ENCODE measurements around the gene ATP12A. TPM values are rescaled to one million over a fixed set of nuclear protein-coding genes. Genes with fewer than 3 reads are reported as not detected.
A peak's percentile ranks its signal among the peaks of the same experiment; 100 is the strongest.

The ATP12A gene
- polyA plus RNA-seq, 3 donors = not detected

DNA sequence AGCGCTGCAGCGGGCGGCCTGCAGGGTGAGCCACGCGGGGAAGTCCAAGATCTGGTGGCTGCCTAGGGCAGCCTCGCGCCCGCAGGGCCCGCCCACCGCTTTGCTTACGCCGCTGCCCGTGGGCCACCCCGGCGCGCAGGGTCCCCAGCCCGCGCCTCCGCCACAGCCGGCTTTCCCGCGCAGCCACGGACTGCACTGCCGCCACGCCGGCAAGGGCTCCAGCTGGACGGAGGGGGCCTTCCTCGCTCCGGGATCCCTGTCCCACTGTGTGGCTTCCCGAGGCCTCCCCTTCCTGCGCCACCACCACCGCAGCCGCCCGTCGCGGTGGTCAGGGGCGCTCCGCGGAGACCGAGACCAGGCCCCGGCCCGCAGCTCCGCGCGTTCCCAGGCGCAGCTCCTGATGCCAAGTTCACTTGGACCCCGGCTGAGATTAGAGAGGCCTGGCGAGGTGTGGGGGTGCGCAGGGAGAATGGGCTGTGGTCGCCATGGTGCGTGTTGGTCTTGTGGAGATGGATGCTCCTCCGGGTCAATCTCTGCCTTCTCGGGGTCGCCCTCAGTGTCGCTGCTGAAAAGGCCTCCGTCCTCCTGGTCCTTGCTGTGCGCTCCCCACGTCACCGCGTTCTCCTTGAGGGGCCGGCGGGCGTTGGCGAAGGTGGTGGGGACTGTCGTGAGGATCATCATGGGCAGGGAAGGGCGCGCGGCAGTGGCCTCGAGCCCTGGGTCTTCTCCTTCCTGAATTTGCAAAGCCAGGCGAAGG, 65.8 kb downstream of the ATP12A start:
- H3K27me3 ChIP-seq (ENCODE audit: control insufficient read depth in 2 of 2, insufficient read depth in 2 of 2, low read length in 2 of 2) = peaks cover 10 to 48% of the 10 kb centered on the region in 2 donors
- Mint-ChIP-seq H3K36me3 (no peaks in the 10 kb centered on the region), H3K4me3 (peak overlapping the region in 1 of 2 donors; percentile 85), H3K27me3 (ENCODE audit: low read depth in 3 of 3) (peaks cover 50 to 65% (median 55%) of the 10 kb centered on the region in 3 donors), H3K27ac (no peak overlapping the region), H3K9me3 (peaks cover 0 to 4% (median 0%) of the 10 kb centered on the region in 7 donors), H3K4me1 (peaks cover 12% of the 10 kb centered on the region)
- H3K36me3 ChIP-seq (replicated peaks in 1 of 2; ENCODE audit: control insufficient read depth in 1 of 2, insufficient read depth in 2 of 2, low read length in 2 of 2) = no peaks in the 10 kb centered on the region
- intact Hi-C loops (cut with micrococcal nuclease) = no loop called here
- no peak overlapping the region for H2AFZ ChIP-seq (ENCODE audit: insufficient read depth, low read depth, low read length, poor library complexity, severe bottlenecking)
- H3K79me2 ChIP-seq (ENCODE audit: insufficient read depth, low read length) = no peaks in the 10 kb centered on the region
- no peak overlapping the region for H3K9ac ChIP-seq (ENCODE audit: insufficient read depth, low read length, poor library complexity, severe bottlenecking)
- 1% methylated on average over 66 of the region's 70 CpGs for WGBS (ENCODE audit: insufficient coverage)
- TF ChIP-seq, protein P1, sequence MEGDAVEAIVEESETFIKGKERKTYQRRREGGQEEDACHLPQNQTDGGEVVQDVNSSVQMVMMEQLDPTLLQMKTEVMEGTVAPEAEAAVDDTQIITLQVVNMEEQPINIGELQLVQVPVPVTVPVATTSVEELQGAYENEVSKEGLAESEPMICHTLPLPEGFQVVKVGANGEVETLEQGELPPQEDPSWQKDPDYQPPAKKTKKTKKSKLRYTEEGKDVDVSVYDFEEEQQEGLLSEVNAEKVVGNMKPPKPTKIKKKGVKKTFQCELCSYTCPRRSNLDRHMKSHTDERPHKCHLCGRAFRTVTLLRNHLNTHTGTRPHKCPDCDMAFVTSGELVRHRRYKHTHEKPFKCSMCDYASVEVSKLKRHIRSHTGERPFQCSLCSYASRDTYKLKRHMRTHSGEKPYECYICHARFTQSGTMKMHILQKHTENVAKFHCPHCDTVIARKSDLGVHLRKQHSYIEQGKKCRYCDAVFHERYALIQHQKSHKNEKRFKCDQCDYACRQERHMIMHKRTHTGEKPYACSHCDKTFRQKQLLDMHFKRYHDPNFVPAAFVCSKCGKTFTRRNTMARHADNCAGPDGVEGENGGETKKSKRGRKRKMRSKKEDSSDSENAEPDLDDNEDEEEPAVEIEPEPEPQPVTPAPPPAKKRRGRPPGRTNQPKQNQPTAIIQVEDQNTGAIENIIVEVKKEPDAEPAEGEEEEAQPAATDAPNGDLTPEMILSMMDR (IDR thresholded peaks at IDR 0.05) = no peak
- peaks cover 0 to 6% of the 10 kb centered on the region in 2 donors for H3K4me1 ChIP-seq (ENCODE audit: control insufficient read depth in 1 of 2, insufficient read depth in 2 of 2, low read length in 2 of 2)
- H3K9me3 ChIP-seq (replicated peaks in 1 of 2; ENCODE audit: control insufficient read depth in 1 of 2, insufficient read depth in 1 of 2, low read length in 2 of 2) = peaks cover 0 to 16% of the 10 kb centered on the region in 2 donors
- no peak overlapping the region for H3K4me3 ChIP-seq (replicated peaks in 1 of 3; ENCODE audit: low read depth in 2 of 3, low read length in 3 of 3)
- H3K27ac ChIP-seq (ENCODE audit: low read depth in 1 of 2, low read length in 2 of 2) = no peak overlapping the region
- H3K4me2 ChIP-seq (replicated peaks; ENCODE audit: extremely low read depth, low read length, poor library complexity, severe bottlenecking) = peak overlapping the region; percentile 28
- H4K20me1 ChIP-seq (ENCODE audit: insufficient read depth, low read length) = no peaks in the 10 kb centered on the region
- DNase-seq = no peak

DNA sequence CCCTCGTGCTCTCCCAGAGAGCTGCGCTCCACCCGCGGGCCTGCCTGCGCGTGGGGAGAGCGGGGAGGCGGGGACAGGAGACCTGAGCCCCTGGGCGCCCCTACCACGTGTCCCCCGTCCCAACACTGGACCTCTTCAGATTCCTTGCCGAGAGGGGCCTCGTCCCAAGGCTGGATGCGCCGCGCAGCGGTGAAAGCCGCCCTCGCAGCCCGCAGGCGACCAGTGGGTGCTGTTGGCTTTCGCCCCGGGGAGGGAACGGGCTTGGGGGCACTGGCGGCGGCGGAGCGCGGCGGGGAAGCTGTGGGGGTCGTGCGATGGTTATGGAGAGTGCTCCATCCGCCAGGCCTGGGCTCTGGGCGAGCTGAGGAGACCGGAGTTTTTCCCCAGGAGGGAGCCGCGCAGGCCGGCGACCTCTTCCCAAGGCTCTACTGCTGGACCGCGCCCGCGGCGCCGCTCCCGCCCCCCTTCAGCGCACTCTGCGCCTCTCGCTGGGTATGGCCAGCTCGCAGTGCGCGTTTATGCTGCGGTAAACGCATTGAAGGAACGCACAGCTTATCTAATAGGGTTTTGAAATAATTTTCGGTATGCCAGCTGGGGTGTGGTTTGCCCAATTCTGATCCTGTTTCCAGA, 66.5 kb downstream of the ATP12A start:
- 2% methylated on average over 55 of the region's 56 CpGs for WGBS (ENCODE audit: insufficient coverage)
- no peak overlapping the region for H2AFZ ChIP-seq (ENCODE audit: insufficient read depth, low read depth, low read length, poor library complexity, severe bottlenecking)
- peak overlapping the region; percentile 68 to 85 for H3K4me3 Mint-ChIP-seq
- no peak overlapping the region for H3K9ac ChIP-seq (ENCODE audit: insufficient read depth, low read length, poor library complexity, severe bottlenecking)
- TF ChIP-seq, protein P1 (IDR thresholded peaks at IDR 0.05) = no peak
- intact Hi-C loops (cut with micrococcal nuclease) = no loop called here
- no peak overlapping the region for H3K27ac ChIP-seq (ENCODE audit: low read depth in 1 of 2, low read length in 2 of 2)
- peak overlapping the region; percentile 28 for H3K4me2 ChIP-seq (replicated peaks; ENCODE audit: extremely low read depth, low read length, poor library complexity, severe bottlenecking)
- no peak overlapping the region for H3K27ac Mint-ChIP-seq
- H3K36me3 Mint-ChIP-seq = no peaks in the 10 kb centered on the region
- peaks cover 50 to 69% (median 55%) of the 10 kb centered on the region in 3 donors for H3K27me3 Mint-ChIP-seq (ENCODE audit: low read depth in 3 of 3)
- peaks cover 0 to 6% of the 10 kb centered on the region in 2 donors for H3K4me1 ChIP-seq (ENCODE audit: control insufficient read depth in 1 of 2, insufficient read depth in 2 of 2, low read length in 2 of 2)
- no peak for DNase-seq
- peaks cover 12% of the 10 kb centered on the region for H3K4me1 Mint-ChIP-seq
- peaks cover 0 to 4% (median 0%) of the 10 kb centered on the region in 7 donors for H3K9me3 Mint-ChIP-seq
- H3K9me3 ChIP-seq (replicated peaks in 1 of 2; ENCODE audit: control insufficient read depth in 1 of 2, insufficient read depth in 1 of 2, low read length in 2 of 2) = peaks cover 0 to 16% of the 10 kb centered on the region in 2 donors
- H3K27me3 ChIP-seq (ENCODE audit: control insufficient read depth in 2 of 2, insufficient read depth in 2 of 2, low read length in 2 of 2) = peaks cover 10 to 48% of the 10 kb centered on the region in 2 donors
- H3K4me3 ChIP-seq (replicated peaks in 1 of 3; ENCODE audit: low read depth in 2 of 3, low read length in 3 of 3) = peak overlapping the region in 1 of 3 experiments; percentile 34
- no peaks in the 10 kb centered on the region for H3K79me2 ChIP-seq (ENCODE audit: insufficient read depth, low read length)
- no peaks in the 10 kb centered on the region for H3K36me3 ChIP-seq (replicated peaks in 1 of 2; ENCODE audit: control insufficient read depth in 1 of 2, insufficient read depth in 2 of 2, low read length in 2 of 2)
- no peaks in the 10 kb centered on the region for H4K20me1 ChIP-seq (ENCODE audit: insufficient read depth, low read length)

All from CD14-positive monocyte (primary cell).